ENCODE measurements around the gene HOXA11. TPM values are rescaled to one million over a fixed set of nuclear protein-coding genes. Genes with fewer than 3 reads are reported as not detected.
A peak's percentile ranks its signal among the peaks of the same experiment; 100 is the strongest.

Gene HOXA11
- total RNA-seq, 4 donors from 2014 or later = not detected

DNA sequence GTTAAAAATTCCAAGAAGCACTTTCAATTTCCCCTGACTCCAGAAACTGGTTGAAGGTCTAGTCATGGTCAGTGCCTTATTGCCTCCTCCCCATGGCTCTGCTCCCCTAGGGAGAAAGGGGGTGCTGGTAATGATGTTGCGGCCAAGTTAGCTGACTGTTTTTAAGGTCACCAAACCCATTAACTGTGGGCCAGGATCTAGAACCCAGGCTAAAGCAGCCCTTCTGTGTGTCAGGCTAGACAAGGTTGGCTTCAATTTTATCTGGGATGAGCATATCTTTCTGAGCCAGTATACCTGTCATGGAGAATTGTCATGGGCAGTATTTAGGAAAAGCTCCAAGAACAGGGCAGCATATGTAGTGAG lies 26.0 kb upstream of the HOXA11 start:
- H3K4me1 ChIP-seq = peaks cover 10 to 18% of the 10 kb centered on the region in 2 donors
- no peaks in the 10 kb centered on the region for H3K36me3 ChIP-seq
- no peak for DNase-seq
- H3K27me3 ChIP-seq = peaks cover 56% of the 10 kb centered on the region
- no peaks in the 10 kb centered on the region for H3K9me3 ChIP-seq
- 86% methylated on average over 1 of the region's 1 CpG; no CpG with 5 or more reads in 1 of the 2 donors for WGBS, 2 donors
- intact Hi-C loops (cut with DNase I) = no loop called here
- no peak overlapping the region for H3K4me3 ChIP-seq (replicated peaks in 1 of 3)
- TF ChIP-seq CTCF (IDR thresholded peaks at IDR 0.05) = no peak
- no peak for TF ChIP-seq POLR2A (IDR thresholded peaks at IDR 0.05)
- no peak overlapping the region for H3K27ac ChIP-seq

GRCh38 chr7:27210441-27211083 lies 25.5 kb upstream of the HOXA11 start:
- DNase-seq = peak; percentile 41 to 45
- no peak overlapping the region for H3K4me3 ChIP-seq (replicated peaks in 1 of 3)
- H3K4me1 ChIP-seq = peaks cover 10 to 22% of the 10 kb centered on the region in 2 donors
- no peaks in the 10 kb centered on the region for H3K36me3 ChIP-seq
- peaks cover 61% of the 10 kb centered on the region for H3K27me3 ChIP-seq
- H3K9me3 ChIP-seq = no peaks in the 10 kb centered on the region
- intact Hi-C loops (cut with DNase I) = no loop called here
- TF ChIP-seq CTCF (IDR thresholded peaks at IDR 0.05) = peak; percentile 26 to 82 (median 64)
- no peak for TF ChIP-seq POLR2A (IDR thresholded peaks at IDR 0.05)
- WGBS, 2 donors = 15 to 17% methylated on average over 31 to 32 of the region's 32 CpGs
- no peak overlapping the region for H3K27ac ChIP-seq

- no peak for DNase-seq
- no peaks in the 10 kb centered on the region for H3K36me3 ChIP-seq
- peaks cover 67% of the 10 kb centered on the region for H3K27me3 ChIP-seq
- no peaks in the 10 kb centered on the region for H3K9me3 ChIP-seq
- no peak for TF ChIP-seq CTCF (IDR thresholded peaks at IDR 0.05)
- peaks cover 13 to 27% of the 10 kb centered on the region in 2 donors for H3K4me1 ChIP-seq
- H3K27ac ChIP-seq = no peak overlapping the region
- intact Hi-C loops (cut with DNase I) = loop anchor here (10.0 kb wide), 1 partner anchor 715 kb away; no protein-coding TSS in a partner anchor
- no peak overlapping the region for H3K4me3 ChIP-seq (replicated peaks in 1 of 3)
- WGBS, 2 donors = 17 to 36% methylated on average over 2 to 9 of the region's 11 CpGs
Measured at GRCh38 chr7:27209933-27210440, 25.0 kb upstream of the HOXA11 start.

- no peaks in the 10 kb centered on the region for H3K36me3 ChIP-seq
- H3K27ac ChIP-seq = no peak overlapping the region
- H3K27me3 ChIP-seq = peaks cover 67% of the 10 kb centered on the region
- no peak for DNase-seq
- intact Hi-C loops (cut with DNase I) = loop anchor here (10.0 kb wide), 1 partner anchor 716 kb away; no protein-coding TSS in a partner anchor
- H3K4me3 ChIP-seq (replicated peaks in 1 of 3) = no peak overlapping the region
- TF ChIP-seq CTCF (IDR thresholded peaks at IDR 0.05) = no peak
- no peak for TF ChIP-seq POLR2A (IDR thresholded peaks at IDR 0.05)
- WGBS, 2 donors = 74 to 80% methylated on average over 4 of the region's 4 CpGs
- no peaks in the 10 kb centered on the region for H3K9me3 ChIP-seq
- H3K4me1 ChIP-seq = peaks cover 15 to 32% of the 10 kb centered on the region in 2 donors
Measured at GRCh38 chr7:27208998-27209397, 24.0 kb upstream of the HOXA11 start.

GRCh38 chr7:27207348-27207985 lies 22.4 kb upstream of the HOXA11 start:
- 33 to 44% methylated on average over 7 of the region's 7 CpGs for WGBS, 2 donors
- no peaks in the 10 kb centered on the region for H3K9me3 ChIP-seq
- no peak overlapping the region for H3K27ac ChIP-seq
- TF ChIP-seq CTCF (IDR thresholded peaks at IDR 0.05) (no peak), POLR2A (IDR thresholded peaks at IDR 0.05) (no peak)
- no peak overlapping the region for H3K4me3 ChIP-seq (replicated peaks in 1 of 3)
- no peaks in the 10 kb centered on the region for H3K36me3 ChIP-seq
- H3K4me1 ChIP-seq = peaks cover 9 to 20% of the 10 kb centered on the region in 2 donors
- no peak for DNase-seq
- H3K27me3 ChIP-seq = peaks cover 66% of the 10 kb centered on the region
- intact Hi-C loops (cut with DNase I) = loop anchor here (10.0 kb wide), 1 partner anchor 717 kb away; no protein-coding TSS in a partner anchor
